Measurements from ENCODE around the gene NBL1.

Gene NBL1

DNA sequence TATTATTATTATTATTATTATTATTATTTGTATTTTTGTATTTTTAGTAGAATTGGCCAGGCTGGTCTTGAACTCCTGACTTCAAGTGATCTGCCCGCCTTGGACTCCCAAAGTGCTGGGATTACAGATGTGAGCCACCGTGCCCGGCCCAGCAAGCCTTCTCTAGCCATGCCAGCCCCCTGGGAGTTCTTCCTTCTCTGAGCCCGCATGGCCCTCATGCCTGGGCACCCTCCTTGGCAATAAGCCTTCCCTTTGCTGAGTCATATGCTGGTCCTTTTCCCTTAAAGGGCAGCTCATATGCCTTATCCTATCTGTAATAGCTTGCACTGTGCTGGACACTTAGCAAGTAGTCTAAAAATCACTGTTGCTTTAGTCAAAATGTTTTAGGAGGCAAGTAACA, 8.5 kb upstream of the NBL1 start:
- ChIA-PET POLR2A (interaction anchor here (0.7 kb wide), 1 partner anchor 330 kb away, joined by 7 read pairs; no protein-coding TSS in a partner anchor), CTCF (interaction anchor here (0.8 kb wide), 1 partner anchor 15 kb away, joined by 4 read pairs; no protein-coding TSS in a partner anchor)
- TF ChIP-seq ZEB2 (tag by site-specific recombination; IDR thresholded peaks at IDR 0.05) (no peak), ZNF555 (tag by site-specific recombination; conservative IDR thresholded peaks at IDR 0.05) (no peak), KLF7 (tag by site-specific recombination; IDR thresholded peaks at IDR 0.05; ENCODE audit: borderline replicate concordance) (no peak), ZNF391 (tag by site-specific recombination; IDR thresholded peaks at IDR 0.05; ENCODE audit: borderline replicate concordance, low read depth) (no peak), ZNF830 (tag by site-specific recombination; IDR thresholded peaks at IDR 0.05; ENCODE audit: low read depth) (no peak), ZNF211 (tag by site-specific recombination; IDR thresholded peaks at IDR 0.05; ENCODE audit: low read depth) (no peak), ZNF239 (tag by site-specific recombination; IDR thresholded peaks at IDR 0.05) (no peak), WT1 (tag by site-specific recombination; IDR thresholded peaks at IDR 0.05) (no peak), SP7 (tag by site-specific recombination; IDR thresholded peaks at IDR 0.05) (no peak), ZNF114 (tag by site-specific recombination; IDR thresholded peaks at IDR 0.05) (no peak), OVOL3 (tag by site-specific recombination; IDR thresholded peaks at IDR 0.05) (no peak), ZNF16 (tag by site-specific recombination; IDR thresholded peaks at IDR 0.05; ENCODE audit: low read depth) (no peak), ZNF10 (tag by site-specific recombination; IDR thresholded peaks at IDR 0.05) (no peak), YY2 (tag by site-specific recombination; IDR thresholded peaks at IDR 0.05) (no peak)
- TF ChIP-seq, protein P1, sequence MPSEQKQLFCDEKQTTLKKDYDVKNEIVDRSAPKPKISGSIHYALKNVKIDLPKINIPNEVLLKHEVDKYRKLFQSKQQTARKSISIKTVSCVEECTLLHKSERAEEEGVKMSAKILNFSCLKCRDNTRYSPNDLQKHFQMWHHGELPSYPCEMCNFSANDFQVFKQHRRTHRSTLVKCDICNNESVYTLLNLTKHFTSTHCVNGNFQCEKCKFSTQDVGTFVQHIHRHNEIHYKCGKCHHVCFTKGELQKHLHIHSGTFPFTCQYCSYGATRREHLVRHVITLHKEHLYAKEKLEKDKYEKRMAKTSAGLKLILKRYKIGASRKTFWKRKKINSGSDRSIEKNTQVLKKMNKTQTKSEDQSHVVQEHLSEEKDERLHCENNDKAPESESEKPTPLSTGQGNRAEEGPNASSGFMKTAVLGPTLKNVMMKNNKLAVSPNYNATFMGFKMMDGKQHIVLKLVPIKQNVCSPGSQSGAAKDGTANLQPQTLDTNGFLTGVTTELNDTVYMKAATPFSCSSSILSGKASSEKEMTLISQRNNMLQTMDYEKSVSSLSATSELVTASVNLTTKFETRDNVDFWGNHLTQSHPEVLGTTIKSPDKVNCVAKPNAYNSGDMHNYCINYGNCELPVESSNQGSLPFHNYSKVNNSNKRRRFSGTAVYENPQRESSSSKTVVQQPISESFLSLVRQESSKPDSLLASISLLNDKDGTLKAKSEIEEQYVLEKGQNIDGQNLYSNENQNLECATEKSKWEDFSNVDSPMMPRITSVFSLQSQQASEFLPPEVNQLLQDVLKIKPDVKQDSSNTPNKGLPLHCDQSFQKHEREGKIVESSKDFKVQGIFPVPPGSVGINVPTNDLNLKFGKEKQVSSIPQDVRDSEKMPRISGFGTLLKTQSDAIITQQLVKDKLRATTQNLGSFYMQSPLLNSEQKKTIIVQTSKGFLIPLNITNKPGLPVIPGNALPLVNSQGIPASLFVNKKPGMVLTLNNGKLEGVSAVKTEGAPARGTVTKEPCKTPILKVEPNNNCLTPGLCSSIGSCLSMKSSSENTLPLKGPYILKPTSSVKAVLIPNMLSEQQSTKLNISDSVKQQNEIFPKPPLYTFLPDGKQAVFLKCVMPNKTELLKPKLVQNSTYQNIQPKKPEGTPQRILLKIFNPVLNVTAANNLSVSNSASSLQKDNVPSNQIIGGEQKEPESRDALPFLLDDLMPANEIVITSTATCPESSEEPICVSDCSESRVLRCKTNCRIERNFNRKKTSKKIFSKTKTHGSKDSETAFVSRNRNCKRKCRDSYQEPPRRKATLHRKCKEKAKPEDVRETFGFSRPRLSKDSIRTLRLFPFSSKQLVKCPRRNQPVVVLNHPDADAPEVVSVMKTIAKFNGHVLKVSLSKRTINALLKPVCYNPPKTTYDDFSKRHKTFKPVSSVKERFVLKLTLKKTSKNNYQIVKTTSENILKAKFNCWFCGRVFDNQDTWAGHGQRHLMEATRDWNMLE (tag by site-specific recombination; conservative IDR thresholded peaks at IDR 0.05; ENCODE audit: low read depth): no peak
- TF ChIP-seq, protein P2, sequence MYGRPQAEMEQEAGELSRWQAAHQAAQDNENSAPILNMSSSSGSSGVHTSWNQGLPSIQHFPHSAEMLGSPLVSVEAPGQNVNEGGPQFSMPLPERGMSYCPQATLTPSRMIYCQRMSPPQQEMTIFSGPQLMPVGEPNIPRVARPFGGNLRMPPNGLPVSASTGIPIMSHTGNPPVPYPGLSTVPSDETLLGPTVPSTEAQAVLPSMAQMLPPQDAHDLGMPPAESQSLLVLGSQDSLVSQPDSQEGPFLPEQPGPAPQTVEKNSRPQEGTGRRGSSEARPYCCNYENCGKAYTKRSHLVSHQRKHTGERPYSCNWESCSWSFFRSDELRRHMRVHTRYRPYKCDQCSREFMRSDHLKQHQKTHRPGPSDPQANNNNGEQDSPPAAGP (tag by site-specific recombination; IDR thresholded peaks at IDR 0.05): no peak
- TF ChIP-seq, protein P3, sequence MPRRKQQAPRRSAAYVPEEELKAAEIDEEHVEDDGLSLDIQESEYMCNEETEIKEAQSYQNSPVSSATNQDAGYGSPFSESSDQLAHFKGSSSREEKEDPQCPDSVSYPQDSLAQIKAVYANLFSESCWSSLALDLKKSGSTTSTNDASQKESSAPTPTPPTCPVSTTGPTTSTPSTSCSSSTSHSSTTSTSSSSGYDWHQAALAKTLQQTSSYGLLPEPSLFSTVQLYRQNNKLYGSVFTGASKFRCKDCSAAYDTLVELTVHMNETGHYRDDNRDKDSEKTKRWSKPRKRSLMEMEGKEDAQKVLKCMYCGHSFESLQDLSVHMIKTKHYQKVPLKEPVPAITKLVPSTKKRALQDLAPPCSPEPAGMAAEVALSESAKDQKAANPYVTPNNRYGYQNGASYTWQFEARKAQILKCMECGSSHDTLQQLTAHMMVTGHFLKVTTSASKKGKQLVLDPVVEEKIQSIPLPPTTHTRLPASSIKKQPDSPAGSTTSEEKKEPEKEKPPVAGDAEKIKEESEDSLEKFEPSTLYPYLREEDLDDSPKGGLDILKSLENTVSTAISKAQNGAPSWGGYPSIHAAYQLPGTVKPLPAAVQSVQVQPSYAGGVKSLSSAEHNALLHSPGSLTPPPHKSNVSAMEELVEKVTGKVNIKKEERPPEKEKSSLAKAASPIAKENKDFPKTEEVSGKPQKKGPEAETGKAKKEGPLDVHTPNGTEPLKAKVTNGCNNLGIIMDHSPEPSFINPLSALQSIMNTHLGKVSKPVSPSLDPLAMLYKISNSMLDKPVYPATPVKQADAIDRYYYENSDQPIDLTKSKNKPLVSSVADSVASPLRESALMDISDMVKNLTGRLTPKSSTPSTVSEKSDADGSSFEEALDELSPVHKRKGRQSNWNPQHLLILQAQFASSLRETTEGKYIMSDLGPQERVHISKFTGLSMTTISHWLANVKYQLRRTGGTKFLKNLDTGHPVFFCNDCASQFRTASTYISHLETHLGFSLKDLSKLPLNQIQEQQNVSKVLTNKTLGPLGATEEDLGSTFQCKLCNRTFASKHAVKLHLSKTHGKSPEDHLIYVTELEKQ (tag by site-specific recombination; IDR thresholded peaks at IDR 0.05; ENCODE audit: borderline replicate concordance): no peak
- TF ChIP-seq, protein P4, sequence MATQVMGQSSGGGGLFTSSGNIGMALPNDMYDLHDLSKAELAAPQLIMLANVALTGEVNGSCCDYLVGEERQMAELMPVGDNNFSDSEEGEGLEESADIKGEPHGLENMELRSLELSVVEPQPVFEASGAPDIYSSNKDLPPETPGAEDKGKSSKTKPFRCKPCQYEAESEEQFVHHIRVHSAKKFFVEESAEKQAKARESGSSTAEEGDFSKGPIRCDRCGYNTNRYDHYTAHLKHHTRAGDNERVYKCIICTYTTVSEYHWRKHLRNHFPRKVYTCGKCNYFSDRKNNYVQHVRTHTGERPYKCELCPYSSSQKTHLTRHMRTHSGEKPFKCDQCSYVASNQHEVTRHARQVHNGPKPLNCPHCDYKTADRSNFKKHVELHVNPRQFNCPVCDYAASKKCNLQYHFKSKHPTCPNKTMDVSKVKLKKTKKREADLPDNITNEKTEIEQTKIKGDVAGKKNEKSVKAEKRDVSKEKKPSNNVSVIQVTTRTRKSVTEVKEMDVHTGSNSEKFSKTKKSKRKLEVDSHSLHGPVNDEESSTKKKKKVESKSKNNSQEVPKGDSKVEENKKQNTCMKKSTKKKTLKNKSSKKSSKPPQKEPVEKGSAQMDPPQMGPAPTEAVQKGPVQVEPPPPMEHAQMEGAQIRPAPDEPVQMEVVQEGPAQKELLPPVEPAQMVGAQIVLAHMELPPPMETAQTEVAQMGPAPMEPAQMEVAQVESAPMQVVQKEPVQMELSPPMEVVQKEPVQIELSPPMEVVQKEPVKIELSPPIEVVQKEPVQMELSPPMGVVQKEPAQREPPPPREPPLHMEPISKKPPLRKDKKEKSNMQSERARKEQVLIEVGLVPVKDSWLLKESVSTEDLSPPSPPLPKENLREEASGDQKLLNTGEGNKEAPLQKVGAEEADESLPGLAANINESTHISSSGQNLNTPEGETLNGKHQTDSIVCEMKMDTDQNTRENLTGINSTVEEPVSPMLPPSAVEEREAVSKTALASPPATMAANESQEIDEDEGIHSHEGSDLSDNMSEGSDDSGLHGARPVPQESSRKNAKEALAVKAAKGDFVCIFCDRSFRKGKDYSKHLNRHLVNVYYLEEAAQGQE (tag by site-specific recombination; IDR thresholded peaks at IDR 0.05): no peak
- Histone ChIP-seq H3K4me1 (ENCODE audit: control insufficient read depth, insufficient read depth, low read length) (peaks cover 3% of the 10 kb centered on the region; the same call in 1 of the 2 replicates), H3K9me3 (ENCODE audit: control insufficient read depth, insufficient read depth, low read depth, low read length) (no peaks in the 10 kb centered on the region), H3K36me3 (ENCODE audit: control insufficient read depth in 2 of 2, insufficient read depth in 1 of 2, low read length in 2 of 2) (no peaks in the 10 kb centered on the region), H3K4me3 (ENCODE audit: low read depth, low read length) (no peak overlapping the region), H3K27ac (ENCODE audit: extremely low read depth, low read depth, low read length) (no peak overlapping the region)

All from HEK293 (cell line).